Measurements from ENCODE around the gene DNAJC1. TPM values are rescaled to one million over a fixed set of nuclear protein-coding genes. Genes with fewer than 3 reads are reported as not detected.
"Not testable (repeated sequence)": the region's sequence is repeated elsewhere in the genome, so short reads cannot be mapped to it uniquely, and the experiment has no call there.

Gene DNAJC1
- total RNA-seq, 3 donors from 2014 or later, result 63.7 to 93.0 (median 92.1) TPM

- H3K27me3 ChIP-seq, result no peaks in the 10 kb centered on the region
- no peak for DNase-seq (ENCODE audit: low spot score in 2 of 2)
- H3K36me3 ChIP-seq, result no peaks in the 10 kb centered on the region
- TF ChIP-seq POLR2A (IDR thresholded peaks at IDR 0.05) (no peak), POLR2AphosphoS5 (IDR thresholded peaks at IDR 0.05) (no peak)
- TF ChIP-seq, protein P1, sequence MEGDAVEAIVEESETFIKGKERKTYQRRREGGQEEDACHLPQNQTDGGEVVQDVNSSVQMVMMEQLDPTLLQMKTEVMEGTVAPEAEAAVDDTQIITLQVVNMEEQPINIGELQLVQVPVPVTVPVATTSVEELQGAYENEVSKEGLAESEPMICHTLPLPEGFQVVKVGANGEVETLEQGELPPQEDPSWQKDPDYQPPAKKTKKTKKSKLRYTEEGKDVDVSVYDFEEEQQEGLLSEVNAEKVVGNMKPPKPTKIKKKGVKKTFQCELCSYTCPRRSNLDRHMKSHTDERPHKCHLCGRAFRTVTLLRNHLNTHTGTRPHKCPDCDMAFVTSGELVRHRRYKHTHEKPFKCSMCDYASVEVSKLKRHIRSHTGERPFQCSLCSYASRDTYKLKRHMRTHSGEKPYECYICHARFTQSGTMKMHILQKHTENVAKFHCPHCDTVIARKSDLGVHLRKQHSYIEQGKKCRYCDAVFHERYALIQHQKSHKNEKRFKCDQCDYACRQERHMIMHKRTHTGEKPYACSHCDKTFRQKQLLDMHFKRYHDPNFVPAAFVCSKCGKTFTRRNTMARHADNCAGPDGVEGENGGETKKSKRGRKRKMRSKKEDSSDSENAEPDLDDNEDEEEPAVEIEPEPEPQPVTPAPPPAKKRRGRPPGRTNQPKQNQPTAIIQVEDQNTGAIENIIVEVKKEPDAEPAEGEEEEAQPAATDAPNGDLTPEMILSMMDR (IDR thresholded peaks at IDR 0.05), result no peak
- H3K9me3 ChIP-seq, result peaks cover 16 to 44% of the 10 kb centered on the region in 2 donors
- no peaks in the 10 kb centered on the region for H3K4me1 ChIP-seq
- no peak overlapping the region for H3K27ac ChIP-seq
- H3K4me3 ChIP-seq, result no peak overlapping the region
- intact Hi-C loops (cut with DNase I; ENCODE audit: low total_unique reads), result no loop called here
These were observed 179.1 kb downstream of the DNAJC1 start for GRCh38 chr10:21824409-21824808.

- no peak overlapping the region for H3K4me3 ChIP-seq
- TF ChIP-seq POLR2AphosphoS5 (IDR thresholded peaks at IDR 0.05), result no peak
- no peak for TF ChIP-seq POLR2A (IDR thresholded peaks at IDR 0.05)
- TF ChIP-seq, protein P1 (IDR thresholded peaks at IDR 0.05), result no peak
- H3K27ac ChIP-seq, result no peak overlapping the region
- no peaks in the 10 kb centered on the region for H3K27me3 ChIP-seq
- H3K36me3 ChIP-seq, result no peaks in the 10 kb centered on the region
- no peak for DNase-seq (ENCODE audit: low spot score in 2 of 2)
- peaks cover 10 to 36% of the 10 kb centered on the region in 2 donors for H3K9me3 ChIP-seq
- intact Hi-C loops (cut with DNase I; ENCODE audit: low total_unique reads), result no loop called here
- H3K4me1 ChIP-seq, result no peaks in the 10 kb centered on the region
These were observed 179.9 kb downstream of the DNAJC1 start for GRCh38 chr10:21823617-21824016.

DNA sequence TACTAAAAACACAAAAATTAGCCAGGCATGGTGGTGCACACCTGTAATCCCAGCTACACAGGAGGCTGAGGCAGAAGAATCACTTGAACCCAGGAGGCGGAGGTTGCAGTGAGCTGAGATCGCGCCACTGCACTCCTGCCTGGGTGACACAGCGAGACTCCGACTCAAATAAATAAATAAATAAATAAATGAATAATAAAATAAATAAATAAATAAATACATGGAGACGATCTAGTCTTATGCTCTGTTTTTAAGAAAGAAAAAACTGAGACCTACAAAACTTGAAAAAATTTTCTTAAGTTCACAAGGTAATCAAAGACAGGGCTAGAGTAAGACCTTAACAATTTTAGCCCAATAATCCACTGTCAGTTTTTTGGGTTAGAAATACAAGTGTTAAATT, 181.3 kb downstream of the DNAJC1 start:
- H3K4me3 ChIP-seq; H3K27ac ChIP-seq; DNase-seq (ENCODE audit: low spot score in 2 of 2); H3K4me1 ChIP-seq; intact Hi-C loops (cut with DNase I; ENCODE audit: low total_unique reads); H3K27me3 ChIP-seq; H3K36me3 ChIP-seq: not testable (repeated sequence)
- H3K9me3 ChIP-seq, result peaks cover 7 to 24% of the 10 kb centered on the region in 2 donors

- no peak overlapping the region for H3K27ac ChIP-seq
- no peak overlapping the region for H3K4me3 ChIP-seq
- TF ChIP-seq POLR2AphosphoS5 (IDR thresholded peaks at IDR 0.05) (no peak), POLR2A (IDR thresholded peaks at IDR 0.05) (no peak)
- TF ChIP-seq, protein P1 (IDR thresholded peaks at IDR 0.05), result no peak
- no peak for DNase-seq (ENCODE audit: low spot score in 2 of 2)
- peaks cover 2 to 13% of the 10 kb centered on the region in 2 donors for H3K9me3 ChIP-seq
- no peaks in the 10 kb centered on the region for H3K27me3 ChIP-seq
- intact Hi-C loops (cut with DNase I; ENCODE audit: low total_unique reads), result no loop called here
- H3K36me3 ChIP-seq, result no peaks in the 10 kb centered on the region
- H3K4me1 ChIP-seq, result no peaks in the 10 kb centered on the region
These were observed 182.6 kb downstream of the DNAJC1 start for GRCh38 chr10:21820952-21821351.

DNA sequence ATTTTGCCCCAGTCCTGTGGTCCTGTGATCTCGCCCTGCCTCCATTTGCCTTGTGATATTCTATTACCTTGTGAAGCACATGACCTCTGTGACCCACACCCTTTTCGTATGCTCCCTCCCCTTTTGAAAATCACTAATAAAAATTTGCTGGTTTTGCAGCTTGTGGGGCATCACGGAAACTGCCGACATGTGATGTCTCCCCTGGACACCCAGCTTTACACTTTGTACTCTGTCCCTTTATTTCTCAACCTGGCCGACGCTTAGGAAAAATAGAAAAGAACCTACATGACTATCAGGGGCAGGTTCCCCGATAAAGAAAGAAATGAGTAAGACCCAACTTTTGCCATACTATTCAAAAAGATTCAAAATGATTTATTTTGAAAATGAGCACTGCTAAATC, 185.1 kb downstream of the DNAJC1 start:
- H3K27me3 ChIP-seq; H3K4me1 ChIP-seq; DNase-seq (ENCODE audit: low spot score in 2 of 2); intact Hi-C loops (cut with DNase I; ENCODE audit: low total_unique reads); H3K4me3 ChIP-seq; H3K36me3 ChIP-seq; H3K27ac ChIP-seq; H3K9me3 ChIP-seq: not testable (repeated sequence)

GRCh38 chr10:21814866-21815265, 188.7 kb downstream of the DNAJC1 start:
- Histone ChIP-seq H3K4me3 (no peak overlapping the region), H3K27me3 (no peaks in the 10 kb centered on the region), H3K4me1 (no peaks in the 10 kb centered on the region), H3K27ac (no peak overlapping the region), H3K36me3 (no peaks in the 10 kb centered on the region), H3K9me3 (peaks cover 0 to 4% of the 10 kb centered on the region in 2 donors)
- no peak for DNase-seq (ENCODE audit: low spot score in 2 of 2)
- intact Hi-C loops (cut with DNase I; ENCODE audit: low total_unique reads), result no loop called here
- TF ChIP-seq POLR2AphosphoS5 (IDR thresholded peaks at IDR 0.05) (no peak), POLR2A (IDR thresholded peaks at IDR 0.05) (no peak)
- TF ChIP-seq, protein P1 (IDR thresholded peaks at IDR 0.05), result no peak
